HEK293 (cell line): ENCODE results near the gene NAPA.
A peak's percentile ranks its signal among the peaks of the same experiment; 100 is the strongest.

Experiments
- CTCF ChIA-PET: fragments of 350-600 bp; formaldehyde crosslinking; extraction: SDS; loops from one replicate; lab custom pipeline; 2021; ENCODE audit warnings: antibody characterized with exemption; lab: Yijun Ruan, JAX
- POLR2A ChIA-PET: fragments of 300-600 bp; formaldehyde crosslinking; extraction: SDS; loops from one replicate; lab custom pipeline; 2020; ENCODE audit warnings: antibody characterized with exemption, inconsistent platforms; lab: Yijun Ruan, JAX
- H3K27ac ChIP-seq: fragments of 200-500 bp; sonication (Bioruptor generic); 2 replicates; pipeline ENCODE4 v1.5.1; 2014; ENCODE audit warnings: low read depth, low read length, control low read depth, inconsistent platforms; ENCODE audit errors: extremely low read depth
- H3K36me3 ChIP-seq, 2 experiments: fragments of 200-500 bp in 1 of 2; sonication (Bioruptor generic) in 1 of 2; 1 replicate in 1 of 2; 2 replicates in 1 of 2; pipeline ENCODE4 v1.5.1; 2014 to 2017; ENCODE audit warnings: inconsistent platforms in 2 of 2, low read length in 2 of 2; ENCODE audit not compliant: control insufficient read depth in 2 of 2, insufficient read depth in 1 of 2
- H3K4me1 ChIP-seq: fragments of 200-500 bp; sonication (Bioruptor generic); 2 replicates; pipeline ENCODE4 v1.5.1; 2014; ENCODE audit warnings: mild to moderate bottlenecking, low read length, inconsistent platforms; ENCODE audit not compliant: control insufficient read depth, insufficient read depth
- H3K4me3 ChIP-seq: 2 replicates; pipeline ENCODE4 v1.5.1; 2011; ENCODE audit warnings: low read depth, mild to moderate bottlenecking, control low read depth, low read length, moderate library complexity
- H3K9me3 ChIP-seq: fragments of 200-500 bp; sonication (Bioruptor generic); 2 replicates; pipeline ENCODE4 v1.5.1; 2014; ENCODE audit warnings: low read depth, low read length, inconsistent platforms; ENCODE audit not compliant: control insufficient read depth, insufficient read depth
- EGR2 ChIP-seq: fragments of 450-650 bp; formaldehyde crosslinking; IDR thresholded peaks from 2 replicates; pipeline ENCODE4 v1.5.1; 2016; ENCODE audit warnings: low read depth, missing biosample characterization, missing genetic modification characterization
- ELK4 ChIP-seq: IDR thresholded peaks from 2 replicates; pipeline ENCODE4 v1.6.1; 2011; ENCODE audit warnings: mild to moderate bottlenecking, low read depth, low read length, borderline replicate concordance
- GLIS1 ChIP-seq: fragments of 450-650 bp; formaldehyde crosslinking; IDR thresholded peaks from 2 replicates; pipeline ENCODE4 v1.5.1; 2016; ENCODE audit warnings: missing biosample characterization, missing genetic modification characterization
- OSR2 ChIP-seq: fragments of 450-650 bp; formaldehyde crosslinking; IDR thresholded peaks from 2 replicates; pipeline ENCODE4 v1.5.1; 2016; ENCODE audit warnings: missing biosample characterization, missing genetic modification characterization
- PRDM10 ChIP-seq: fragments of 450-650 bp; formaldehyde crosslinking; IDR thresholded peaks from 2 replicates; pipeline ENCODE4 v1.5.1; 2016; ENCODE audit warnings: missing biosample characterization, missing genetic modification characterization
- SETDB1 ChIP-seq: IDR thresholded peaks from one replicate; pipeline ENCODE4 v1.6.1; 2017; ENCODE audit warnings: mild to moderate bottlenecking, low read length, moderate library complexity, mixed read lengths; ENCODE audit not compliant: insufficient read length
- TCF7L2 ChIP-seq: IDR thresholded peaks from 2 replicates; pipeline ENCODE4 v1.6.1; 2011; ENCODE audit warnings: low read depth, mild to moderate bottlenecking, inconsistent platforms, low read length, moderate library complexity, borderline replicate concordance
- ZBTB17 ChIP-seq: fragments of 450-650 bp; formaldehyde crosslinking; IDR thresholded peaks from 2 replicates; pipeline ENCODE4 v1.5.1; 2016; ENCODE audit warnings: missing biosample characterization, missing genetic modification characterization
- ZBTB44 ChIP-seq: fragments of 450-650 bp; IDR thresholded peaks from 2 replicates; pipeline ENCODE4 v1.5.1; 2018; ENCODE audit warnings: missing biosample characterization, mild to moderate bottlenecking, missing genetic modification characterization
- ZIC2 ChIP-seq: fragments of 450-650 bp; formaldehyde crosslinking; IDR thresholded peaks from 2 replicates; pipeline ENCODE4 v1.5.1; 2016; ENCODE audit warnings: missing biosample characterization, missing genetic modification characterization
- ZNF133 ChIP-seq: fragments of 450-650 bp; formaldehyde crosslinking; IDR thresholded peaks from 2 replicates; pipeline ENCODE4 v1.5.1; 2016; ENCODE audit warnings: missing biosample characterization, missing genetic modification characterization
- ZNF138 ChIP-seq: fragments of 450-650 bp; formaldehyde crosslinking; IDR thresholded peaks from 2 replicates; pipeline ENCODE4 v1.5.1; 2016; ENCODE audit warnings: missing biosample characterization, missing genetic modification characterization, borderline replicate concordance
- ZNF169 ChIP-seq: fragments of 450-650 bp; formaldehyde crosslinking; IDR thresholded peaks from 2 replicates; pipeline ENCODE4 v1.5.1; 2016; ENCODE audit warnings: missing biosample characterization, missing genetic modification characterization
- ZNF174 ChIP-seq: fragments of 450-650 bp; formaldehyde crosslinking; IDR thresholded peaks from 2 replicates; pipeline ENCODE4 v1.5.0; 2017; ENCODE audit warnings: missing biosample characterization, mild to moderate bottlenecking, missing genetic modification characterization
- ZNF223 ChIP-seq: fragments of 450-650 bp; formaldehyde crosslinking; IDR thresholded peaks from 2 replicates; pipeline ENCODE4 v1.5.1; 2016; ENCODE audit warnings: missing biosample characterization, missing genetic modification characterization
- ZNF274 ChIP-seq, 2 experiments: fragments of 200-500 bp in 1 of 2; fragments of 450-650 bp in 1 of 2; sonication (Bioruptor generic) in 1 of 2; formaldehyde crosslinking in 1 of 2; IDR thresholded peaks; 2 replicates each; pipeline versions ENCODE4 v1.5.1 to v1.6.1; 2014 to 2016; ENCODE audit warnings: borderline replicate concordance in 1 of 2, inconsistent platforms in 1 of 2, low read length in 1 of 2, missing biosample characterization in 1 of 2, missing genetic modification characterization in 1 of 2
- ZNF529 ChIP-seq: fragments of 450-650 bp; formaldehyde crosslinking; IDR thresholded peaks from 2 replicates; pipeline ENCODE4 v1.5.1; 2017; ENCODE audit warnings: missing genetic modification characterization, missing biosample characterization; ENCODE audit not compliant: insufficient replicate concordance
- ZNF600 ChIP-seq: fragments of 450-650 bp; formaldehyde crosslinking; IDR thresholded peaks from 2 replicates; pipeline ENCODE4 v1.5.1; 2016; ENCODE audit warnings: missing biosample characterization, missing genetic modification characterization
- ZNF692 ChIP-seq: fragments of 450-650 bp; formaldehyde crosslinking; IDR thresholded peaks from 2 replicates; pipeline ENCODE4 v1.5.1; 2016; ENCODE audit warnings: missing biosample characterization, missing genetic modification characterization

The NAPA gene

GRCh38 chr19:47518854-47519253 is 4.0 kb upstream of the NAPA start:
- no peaks in the 10 kb centered on the region; the same call in 1 of the 2 replicates for H3K4me1 ChIP-seq
- no peak for TF ChIP-seq ZNF133 (tag by site-specific recombination)
- TF ChIP-seq, all 188 proteins: peak for 0
- Histone ChIP-seq H3K4me3 (no peak overlapping the region), H3K9me3 (no peaks in the 10 kb centered on the region), H3K36me3 (no peaks in the 10 kb centered on the region), H3K27ac (no peak overlapping the region)
- POLR2A ChIA-PET: no interaction called here
- CTCF ChIA-PET: interaction anchor here (0.6 to 0.7 kb wide), 2 partner anchors 44 to 275 kb away, joined by 3 to 4 read pairs; no protein-coding TSS in a partner anchor

GRCh38 chr19:47518139-47518538 is 3.3 kb upstream of the NAPA start:
- Histone ChIP-seq H3K27ac (no peak overlapping the region), H3K4me1 (peaks cover 5% of the 10 kb centered on the region), H3K4me3 (no peak overlapping the region), H3K9me3 (no peaks in the 10 kb centered on the region)
- POLR2A ChIA-PET: no interaction called here
- CTCF ChIA-PET: interaction anchor here (0.6 to 0.7 kb wide), 3 partner anchors 12 to 90 kb away, joined by 3 read pairs; no protein-coding TSS in a partner anchor
- TF ChIP-seq ZIC2 (tag by site-specific recombination) (peak; percentile 88), GLIS1 (tag by site-specific recombination) (peak; percentile 38; the same call in 1 of the 2 replicates), ZNF174 (tag by site-specific recombination) (no peak), ZNF138 (tag by site-specific recombination) (no peak), SETDB1 (no peak), ZBTB44 (tag by site-specific recombination) (no peak), ELK4 (no peak), ZNF169 (tag by site-specific recombination) (no peak), TCF7L2 (no peak), PRDM10 (tag by site-specific recombination) (peak; percentile 51; the same call in 1 of the 2 replicates), ZNF692 (tag by site-specific recombination) (no peak), ZNF223 (tag by site-specific recombination) (peak; percentile 61; the same call in 1 of the 2 replicates), OSR2 (tag by site-specific recombination) (peak; percentile 45; the same call in 1 of the 2 replicates), ZNF529 (tag by site-specific recombination) (no peak), ZBTB17 (no peak), EGR2 (tag by site-specific recombination) (peak; percentile 30; the same call in 1 of the 2 replicates), ZNF600 (tag by site-specific recombination) (no peak), ZNF274 (IDR thresholded peaks at IDR 0.05; ENCODE audit: low read length) (no peak), ZNF274 (tag by site-specific recombination; IDR thresholded peaks at IDR 0.05; ENCODE audit: borderline replicate concordance) (no peak)
- TF ChIP-seq, all 188 proteins: peak for 6
- H3K36me3 ChIP-seq: no peaks in the 10 kb centered on the region
